K562 (cell line): ENCODE data around the gene ZNF804A. TPM values are rescaled to one million over a fixed set of nuclear protein-coding genes. Genes with fewer than 3 reads are reported as not detected.

Experiments
- ATAC-seq: fragments of 200-7000 bp; cut with Tn5 transposase; 3 replicates; pipeline ENCODE4 v1.9.1; 2020; ENCODE audit warnings: moderate library complexity
- BruUV-seq: library from RNA; stranded (reverse); fragments of 400-500 nt; replicated peaks from 2 replicates; lab custom pipeline; 2021; lab: Mats Ljungman, UMichigan
- CTCF ChIA-PET: fragments of 300-600 bp; formaldehyde crosslinking; extraction: SDS; loops from one replicate; lab custom pipeline; 2021; ENCODE audit warnings: low intra/inter-chr PET ratio; lab: Yijun Ruan, JAX
- POLR2A ChIA-PET: fragments of 300-600, 350-650 bp; sonication (Branson Sonifier 250); formaldehyde crosslinking; extraction: SDS; loops from one replicate; lab custom pipeline; 2021; ENCODE audit warnings: antibody characterized with exemption, inconsistent platforms; lab: Yijun Ruan, JAX
- DNase-seq, 4 experiments: peaks; one replicate each; pipeline versions ENCODE4 v3.0.0 to v3.0.0-alpha.2; 2011 to 2018; ENCODE audit warnings: low spot score in 3 of 4, mixed read lengths in 3 of 4; ENCODE audit errors: extremely low read depth in 1 of 4
- FAIRE-seq: peaks from 2 replicates; lab custom pipeline; 2011; peaks lifted over from hg19 to GRCh38; lab: Jason Lieb, UNC
- H2AFZ ChIP-seq: 2 replicates; pipeline ENCODE4 v1.6.0; 2011; ENCODE audit warnings: low read depth, low read length, control low read depth, inconsistent platforms
- H3K27ac ChIP-seq: fragments of 200-600 bp; 3 replicates; pipeline ENCODE4 v1.8.0; 2011; ENCODE audit warnings: low read depth, mild to moderate bottlenecking, control low read depth, inconsistent platforms, low read length, moderate library complexity, mixed read lengths; ENCODE audit errors: extremely low read depth
- H3K27me3 ChIP-seq, 2 experiments: fragments of 300-600 bp in 1 of 2; 2 replicates in 1 of 2; 3 replicates in 1 of 2; pipeline versions ENCODE4 v1.6.0 to v1.8.0; 2011; ENCODE audit warnings: inconsistent platforms in 2 of 2, low read length in 2 of 2, mild to moderate bottlenecking in 1 of 2, mixed read lengths in 1 of 2, moderate library complexity in 1 of 2; ENCODE audit not compliant: control insufficient read depth in 2 of 2, insufficient read depth in 2 of 2
- H3K36me3 ChIP-seq: fragments of 300-600 bp; 3 replicates; pipeline ENCODE4 v1.8.0; 2011; ENCODE audit warnings: mild to moderate bottlenecking, low read length, inconsistent platforms; ENCODE audit not compliant: control insufficient read depth, insufficient read depth
- H3K4me1 ChIP-seq, 2 experiments: fragments of 200-600 bp in 1 of 2; replicated peaks in 1 of 2; 2 replicates in 1 of 2; 3 replicates in 1 of 2; pipeline versions ENCODE4 v1.5.1 to v1.8.0; 2011; ENCODE audit warnings: inconsistent platforms in 2 of 2, low read length in 2 of 2, mild to moderate bottlenecking in 1 of 2, mixed read lengths in 1 of 2, moderate library complexity in 1 of 2; ENCODE audit not compliant: control insufficient read depth in 2 of 2, insufficient read depth in 2 of 2
- H3K4me2 ChIP-seq: 2 replicates; pipeline ENCODE4 v1.6.1; 2011; ENCODE audit warnings: low read length, control low read depth, inconsistent platforms, mixed read lengths; ENCODE audit not compliant: insufficient read depth
- H3K4me3 ChIP-seq: fragments of 200-600 bp; sonication (generic), shearing (Covaris generic); 2 replicates; pipeline ENCODE4 v1.5.1; 2016; ENCODE audit warnings: control low read depth, inconsistent platforms
- H3K79me2 ChIP-seq: fragments of 200-600 bp; 3 replicates; pipeline ENCODE4 v1.8.0; 2011; ENCODE audit warnings: low read length, inconsistent platforms; ENCODE audit not compliant: control insufficient read depth, insufficient read depth
- H3K9ac ChIP-seq, 2 experiments: 2 replicates each; pipeline versions ENCODE4 v1.6.0 to v1.6.1; 2011; ENCODE audit warnings: low read depth in 2 of 2, low read length in 2 of 2, control low read depth in 1 of 2, inconsistent platforms in 1 of 2, mild to moderate bottlenecking in 1 of 2, mixed read lengths in 1 of 2; ENCODE audit not compliant: insufficient read depth in 1 of 2
- H3K9me1 ChIP-seq: one replicate; pipeline ENCODE4 v1.6.0; 2011; ENCODE audit warnings: inconsistent platforms, mild to moderate bottlenecking, low read length, moderate library complexity; ENCODE audit not compliant: control insufficient read depth, insufficient read depth
- H3K9me3 ChIP-seq: replicated peaks from 2 replicates; pipeline ENCODE4 v1.5.1; 2011; ENCODE audit warnings: low read depth, low read length, inconsistent platforms; ENCODE audit not compliant: control insufficient read depth, insufficient read depth
- H4K20me1 ChIP-seq: replicated peaks from 2 replicates; pipeline ENCODE4 v1.6.1; 2011; ENCODE audit warnings: low read length, inconsistent platforms, mixed read lengths; ENCODE audit not compliant: control insufficient read depth, insufficient read depth
- ATF2 ChIP-seq: sonication (generic); formaldehyde crosslinking; IDR thresholded peaks from 2 replicates; pipeline ENCODE4 v1.8.1; 2022; ENCODE audit warnings: missing genetic modification reagents
- CREBBP ChIP-seq: IDR thresholded peaks from one replicate; pipeline ENCODE4 v1.6.1; 2012; ENCODE audit warnings: low read depth, mild to moderate bottlenecking, control low read depth, inconsistent platforms, low read length
- CREM ChIP-seq: IDR thresholded peaks from 2 replicates; pipeline ENCODE4 v1.6.1; 2014; ENCODE audit warnings: antibody characterized with exemption, low read depth
- GTF3C2 ChIP-seq: IDR thresholded peaks from 3 replicates; pipeline ENCODE4 v1.6.1; 2011; ENCODE audit warnings: borderline replicate concordance, mild to moderate bottlenecking, moderate library complexity; ENCODE audit not compliant: insufficient read length; ENCODE audit errors: extremely low read depth
- HDAC3 ChIP-seq: fragments of 450-650 bp; IDR thresholded peaks from 2 replicates; pipeline ENCODE4 v1.6.1; 2018; ENCODE audit warnings: borderline replicate concordance, mild to moderate bottlenecking, moderate library complexity; ENCODE audit not compliant: partially characterized antibody
- KDM5B ChIP-seq: fragments of 200-600 bp; sonication (generic); IDR thresholded peaks from 2 replicates; pipeline ENCODE4 v1.6.1; 2012; ENCODE audit warnings: low read depth, mild to moderate bottlenecking, moderate library complexity, low read length, control low read depth, inconsistent platforms; ENCODE audit not compliant: insufficient replicate concordance
- KHSRP ChIP-seq: fragments of 450-650 bp; IDR thresholded peaks from 2 replicates; pipeline ENCODE4 v1.6.1; 2017
- RBM25 ChIP-seq: fragments of 200-400 bp; formaldehyde crosslinking; IDR thresholded peaks from 2 replicates; pipeline ENCODE4 v1.6.1; 2018; ENCODE audit warnings: low read length, low read depth, moderate library complexity; ENCODE audit not compliant: severe bottlenecking
- SMARCB1 ChIP-seq: IDR thresholded peaks from 2 replicates; pipeline ENCODE4 v1.6.1; 2011; ENCODE audit warnings: improper control_type of control experiment, low read depth; ENCODE audit not compliant: insufficient read length
- SOX6 ChIP-seq: fragments of 450-650 bp; IDR thresholded peaks from 2 replicates; pipeline ENCODE4 v1.6.1; 2014; ENCODE audit warnings: mild to moderate bottlenecking
- ZNF324 ChIP-seq: fragments of 250-450 bp; sonication (Bioruptor Pico); IDR thresholded peaks from 2 replicates; pipeline ENCODE4 v1.4.0; 2020; ENCODE audit warnings: mild to moderate bottlenecking
- ZNF444 ChIP-seq: fragments of 250-450 bp; sonication (Bioruptor Pico); IDR thresholded peaks from 2 replicates; pipeline ENCODE4 v1.4.0; 2020; ENCODE audit warnings: mild to moderate bottlenecking, moderate library complexity
- WGBS: fragments of 100-300 bp; shearing (Covaris generic); methylation state at CpG from one replicate; pipeline ENCODE4 v1.1.6; 2016; ENCODE audit warnings: low coverage, mixed read lengths; ENCODE audit not compliant: insufficient coverage; ENCODE audit errors: missing lambda C conversion rate; 5-methylcytosine and 5-hydroxymethylcytosine counted together
- in situ Hi-C: fragments of 300-500 bp; cut with MboI; formaldehyde crosslinking; loops from 4 replicates; pipeline ENCODE4 v1.15.0; 2018; ENCODE audit warnings: inconsistent platforms, mixed read lengths
- intact Hi-C: fragments of 100-400 bp; cut with micrococcal nuclease; formaldehyde crosslinking; loops from 2 replicates; pipeline ENCODE4 v1.14.2; 2022
- polyA plus RNA-seq, 8 experiments: library from polyadenylated mRNA; depleted of rRNA in 4 of 8; stranded (reverse) in 5 of 8; unstranded in 3 of 8; fragments of >200 nt; fragmentation: Nextera tagmentation in 2 of 8; fragmentation: Illumina TruSeq in 1 of 8; extraction: Ambion mirVana in 2 of 8; extraction: Trizol in 1 of 8; gene quantifications; 2 replicates each; pipeline versions ENCODE4 v1.2.1 to v1.2.3, GENCODE V29; 2011 to 2014; ENCODE audit warnings: inconsistent platforms in 1 of 8, missing spikeins in 1 of 8
- total RNA-seq, 7 experiments: library from RNA; depleted of rRNA in 6 of 7; stranded (reverse); fragments of >200 nt in 6 of 7; fragmentation: Illumina TruSeq in 2 of 7; extraction: Trizol in 2 of 7; gene quantifications; 2 replicates each; pipeline versions ENCODE4 v1.2.1 to v1.2.3, GENCODE V29; 2011 to 2021; ENCODE audit warnings: low replicate concordance in 1 of 7

Gene ZNF804A
- total and polyA plus RNA-seq, 9 of the 15 experiments (the other 6 are each of a cell fraction or from before 2014, with no cell fraction given) = 0.01 to 1.2 (median 0.73) TPM

GRCh38 chr2:184689638-184690037, 91.3 kb downstream of the ZNF804A start:
- intact Hi-C loops (no loop called here), in situ Hi-C loops (no loop called here)
- Histone ChIP-seq H4K20me1 (no peaks in the 10 kb centered on the region), H3K36me3 (no peaks in the 10 kb centered on the region), H2AFZ (no peak overlapping the region), H3K4me2 (no peak overlapping the region), H3K4me3 (no peak overlapping the region), H3K9me3 (peaks cover 2% of the 10 kb centered on the region; the same call in 1 of the 2 replicates), H3K79me2 (no peaks in the 10 kb centered on the region), H3K9ac (no peak overlapping the region), H3K27me3 (no peaks in the 10 kb centered on the region), H3K4me1 (no peaks in the 10 kb centered on the region), H3K9me1 (no peaks in the 10 kb centered on the region), H3K27ac (no peak overlapping the region)
- CTCF ChIA-PET = no interaction called here
- POLR2A ChIA-PET = no interaction called here
- BruUV-seq = no TSS peak
- DNase-seq (no peak), ATAC-seq (no peak), FAIRE-seq (no peak)
- WGBS = 4% methylated on average over 1 of the region's 1 CpG
- TF ChIP-seq ZNF444 (CRISPR knock-in tag) (no peak), SMARCB1 (no peak), HDAC3 (no peak), CREM (no peak), SOX6 (no peak), KHSRP (no peak), CREBBP (no peak), ZNF324 (CRISPR knock-in tag) (no peak), GTF3C2 (no peak), KDM5B (no peak), ATF2 (CRISPR knock-in tag) (no peak), RBM25 (no peak)
